Stimulated activated CD4-positive, alpha-beta T cell treated with anti-CD3 and anti-CD28 coated beads, TNF-alpha, amount 100 ng/mL, for 1 hour (primary cell): ENCODE data around the gene UGT2B17.
"Not testable (repeated sequence)": the region's sequence is repeated elsewhere in the genome, so short reads cannot be mapped to it uniquely, and the experiment has no call there.

Experiments used
- DNase-seq, 3 donors: peaks; one replicate each; pipeline ENCODE4 v3.0.0-alpha.2; 2020; ENCODE audit warnings: low read depth in 3 of 3, low spot score in 1 of 3

UGT2B17 gene

GRCh38 chr4:68569466-68570121 is 6.5 kb downstream of the UGT2B17 start:
- no peak for DNase-seq

- DNase-seq: not testable (repeated sequence)
These were observed 7.1 kb downstream of the UGT2B17 start for GRCh38 chr4:68569036-68569435.

GRCh38 chr4:68568535-68568934 is 7.6 kb downstream of the UGT2B17 start:
- DNase-seq: not testable (repeated sequence)

DNA sequence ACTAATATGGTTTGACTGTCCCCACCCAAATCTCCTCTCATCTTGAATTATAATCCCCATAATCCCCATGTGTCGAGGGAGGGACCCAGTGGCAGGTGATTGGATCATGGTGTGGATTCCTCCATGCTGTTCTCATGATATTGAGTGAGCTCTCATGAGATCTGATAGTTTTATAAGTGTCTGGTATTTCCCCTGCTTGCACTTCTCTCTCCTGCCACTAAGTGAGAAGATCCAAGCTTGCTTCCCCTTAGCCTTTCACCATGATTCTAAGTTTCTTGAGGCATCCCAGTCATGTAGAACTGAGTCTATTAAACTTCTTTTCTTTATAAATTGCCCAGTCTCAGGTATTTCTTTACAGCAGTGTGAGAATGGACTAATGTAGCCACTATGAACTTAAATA is 9.8 kb downstream of the UGT2B17 start:
- not testable (repeated sequence) for DNase-seq

DNA sequence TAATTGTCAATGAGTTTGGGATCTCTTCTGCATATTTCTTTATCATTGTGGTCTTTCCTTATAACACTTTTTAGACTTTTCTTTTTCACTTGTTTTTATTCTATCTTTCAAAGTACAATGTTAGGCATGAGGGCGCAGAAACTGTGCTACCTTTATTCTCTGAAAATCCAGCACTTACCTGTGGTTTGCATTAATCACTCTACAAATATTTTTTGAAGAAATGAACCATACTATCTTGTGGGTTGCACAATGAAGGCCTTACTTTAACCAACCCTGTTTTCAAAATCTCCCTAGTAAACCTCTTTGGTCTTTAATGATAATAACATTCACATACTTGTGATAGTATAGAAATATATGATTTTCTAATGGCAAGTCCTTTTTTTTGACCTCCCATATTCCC is 11.0 kb downstream of the UGT2B17 start:
- DNase-seq: not testable (repeated sequence)

- DNase-seq: not testable (repeated sequence)
These were observed 15.6 kb downstream of the UGT2B17 start for GRCh38 chr4:68560364-68561070.

- DNase-seq: not testable (repeated sequence)
These were observed 22.3 kb downstream of the UGT2B17 start for GRCh38 chr4:68553830-68554229.

GRCh38 chr4:68552818-68553811 is 23.0 kb downstream of the UGT2B17 start:
- DNase-seq: not testable (repeated sequence)

GRCh38 chr4:68542742-68543141 is 33.4 kb downstream of the UGT2B17 start:
- not testable (repeated sequence) for DNase-seq

DNA sequence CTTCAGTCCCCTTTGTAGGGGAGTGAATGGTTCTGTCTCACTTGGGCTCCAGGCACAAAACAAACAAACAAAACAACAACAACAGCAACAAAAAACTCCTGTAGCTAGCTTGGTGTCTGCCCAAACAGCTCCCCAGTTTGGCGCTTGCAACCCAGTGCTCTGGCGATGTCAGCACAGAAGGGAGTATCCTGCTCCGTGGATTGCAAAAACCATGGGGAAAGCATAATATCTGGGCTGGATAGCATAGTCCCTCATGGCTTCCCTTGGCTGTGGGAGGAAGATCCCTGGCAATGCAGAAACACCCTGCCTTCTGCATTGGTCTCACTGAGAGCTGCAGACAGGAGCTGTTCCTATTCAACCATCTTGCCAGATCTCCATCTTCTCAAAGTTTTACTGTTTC is 39.7 kb downstream of the UGT2B17 start:
- no peak for DNase-seq

GRCh38 chr4:68535974-68536373 is 40.1 kb downstream of the UGT2B17 start:
- no peak for DNase-seq

GRCh38 chr4:68522232-68522631 is 53.9 kb downstream of the UGT2B17 start:
- not testable (repeated sequence) for DNase-seq

- DNase-seq: no peak
These were observed 55.1 kb downstream of the UGT2B17 start for GRCh38 chr4:68520985-68521384.

- DNase-seq: no peak
These were observed 57.2 kb downstream of the UGT2B17 start for GRCh38 chr4:68518889-68519288.

DNA sequence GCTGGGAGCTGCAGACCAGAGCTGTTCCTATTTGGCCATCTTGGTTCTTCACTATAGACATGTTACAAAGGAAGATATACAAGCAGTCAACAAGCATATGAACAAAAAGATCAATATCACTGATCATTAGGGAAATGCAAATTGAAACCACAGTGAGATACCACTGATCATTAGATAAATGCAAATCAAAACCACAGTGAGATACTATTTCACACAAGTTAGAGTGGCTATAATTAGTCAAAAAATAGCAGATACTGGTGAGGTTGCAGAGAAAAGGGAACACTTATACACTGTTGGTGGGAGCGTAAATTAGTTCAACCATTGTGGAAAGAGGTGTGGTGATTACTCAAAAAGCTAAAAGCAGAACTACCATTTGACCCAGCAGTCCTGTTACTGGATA is 70.7 kb downstream of the UGT2B17 start:
- not testable (repeated sequence) for DNase-seq

GRCh38 chr4:68504836-68505235 is 71.3 kb downstream of the UGT2B17 start:
- not testable (repeated sequence) for DNase-seq

- not testable (repeated sequence) for DNase-seq
These were observed 72.7 kb downstream of the UGT2B17 start for GRCh38 chr4:68503462-68503861.

DNA sequence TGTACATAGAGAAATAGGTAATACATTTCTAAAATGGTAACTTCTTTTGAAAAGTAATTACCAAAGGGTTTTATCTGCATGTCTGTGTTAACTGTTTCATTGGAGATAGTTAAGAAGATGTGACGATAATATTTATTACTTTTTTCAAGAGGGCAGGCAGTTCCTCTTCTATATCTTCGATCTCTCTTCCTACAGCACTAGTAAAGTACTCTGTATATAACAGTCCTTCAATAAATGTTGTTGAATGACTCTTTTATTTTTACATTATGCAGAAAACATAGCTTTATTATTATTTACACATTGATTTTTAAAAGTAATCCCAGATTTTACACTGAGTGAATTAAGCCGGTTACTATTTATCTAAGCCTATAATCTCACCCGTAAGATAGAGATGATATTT is 77.1 kb downstream of the UGT2B17 start:
- no peak for DNase-seq

DNA sequence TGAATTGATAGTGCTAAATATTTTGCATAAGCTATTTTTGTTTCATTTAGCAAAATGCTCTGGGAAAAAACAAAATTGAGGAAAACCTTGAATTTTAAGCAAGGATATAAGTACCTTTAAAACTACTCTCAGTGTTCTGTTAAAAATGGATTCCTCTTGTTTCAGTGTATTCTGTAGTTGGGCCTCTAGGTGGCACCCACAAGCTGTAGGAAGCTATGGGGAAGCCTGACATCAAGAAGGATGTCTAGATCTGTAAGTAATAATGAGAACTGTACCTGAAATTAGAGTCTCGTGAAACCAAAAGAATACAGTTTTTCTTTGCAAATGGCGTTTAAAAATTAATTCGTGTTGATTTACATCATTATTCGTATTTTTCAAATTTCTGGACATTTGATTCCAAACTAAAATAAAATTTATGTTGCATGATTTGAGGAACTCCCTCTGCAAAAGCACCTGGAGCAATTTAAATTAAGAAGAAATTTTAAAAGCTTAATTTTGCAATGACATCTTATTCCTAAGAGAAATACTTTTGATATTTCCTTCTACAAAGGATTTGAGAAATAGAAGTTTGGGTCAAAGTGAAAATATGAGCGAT is 77.6 kb downstream of the UGT2B17 start:
- peak; percentile 5 to 16 (median 10) for DNase-seq

- no peak for DNase-seq
These were observed 81.4 kb downstream of the UGT2B17 start for GRCh38 chr4:68494688-68495087.

DNA sequence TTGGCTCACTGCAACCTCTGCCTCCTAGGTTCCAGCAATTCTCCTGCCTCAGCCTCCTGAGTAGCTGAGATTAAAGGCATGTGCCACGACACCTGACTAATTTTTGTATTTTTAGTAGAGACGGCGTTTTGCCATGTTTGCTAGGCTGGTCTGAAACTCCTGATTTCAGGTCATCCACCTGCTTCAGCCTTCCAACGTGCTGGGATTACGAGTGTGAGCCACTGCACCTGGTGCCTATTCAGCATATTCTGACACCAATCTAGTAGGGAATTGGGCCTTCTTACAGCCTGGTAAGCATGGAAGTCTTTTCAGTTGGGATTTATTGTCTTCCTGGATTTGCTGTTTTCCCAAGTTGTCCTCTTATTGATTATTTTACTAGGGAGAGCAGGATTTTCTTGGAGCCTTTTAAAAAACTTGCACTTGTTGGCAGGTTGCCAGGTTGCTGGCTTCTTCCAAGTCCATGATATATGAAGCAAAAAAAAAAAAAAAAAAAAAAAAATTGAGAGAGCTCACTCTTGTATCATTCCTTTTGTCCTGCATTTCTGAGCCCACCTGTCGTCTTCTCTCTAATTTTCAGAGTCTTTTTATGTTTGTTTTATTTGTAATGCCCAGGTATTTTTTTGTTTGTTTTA is 85.2 kb downstream of the UGT2B17 start:
- no peak for DNase-seq
